HepG2 (cell line): ENCODE data around the gene SPAG8. TPM values are rescaled to one million over a fixed set of nuclear protein-coding genes. Genes with fewer than 3 reads are reported as not detected.

Experiments
- ADNP ChIP-seq: sonication (generic); formaldehyde crosslinking; IDR thresholded peaks from 2 replicates; pipeline ENCODE4 v1.4.0; 2020; ENCODE audit warnings: missing genetic modification reagents
- CCDC6 ChIP-seq: sonication (generic); formaldehyde crosslinking; IDR thresholded peaks from 2 replicates; pipeline ENCODE4 v1.8.1; 2022; ENCODE audit warnings: mild to moderate bottlenecking, missing genetic modification reagents, moderate library complexity
- DNMT1 ChIP-seq: sonication (generic); formaldehyde crosslinking; IDR thresholded peaks from 2 replicates; pipeline ENCODE4 v1.5.1; 2020; ENCODE audit warnings: mild to moderate bottlenecking, missing genetic modification reagents
- ELF4 ChIP-seq: sonication (generic); formaldehyde crosslinking; IDR thresholded peaks from 2 replicates; pipeline ENCODE4 v1.5.0; 2020; ENCODE audit warnings: missing genetic modification reagents, mild to moderate bottlenecking, moderate library complexity, borderline replicate concordance
- GATA4 ChIP-seq: sonication (generic); IDR thresholded peaks from 2 replicates; pipeline ENCODE4 v1.6.1; 2016; ENCODE audit warnings: antibody characterized with exemption, low read depth, borderline replicate concordance
- HOXD1 ChIP-seq: sonication (generic); formaldehyde crosslinking; IDR thresholded peaks from 2 replicates; pipeline ENCODE4 v1.5.0; 2020; ENCODE audit warnings: missing genetic modification reagents
- KAT8 ChIP-seq: IDR thresholded peaks from 2 replicates; pipeline ENCODE4 v1.6.1; 2016; ENCODE audit warnings: missing genetic modification reagents, missing compliant biosample characterization
- MEIS2 ChIP-seq: sonication (generic); formaldehyde crosslinking; IDR thresholded peaks from 2 replicates; pipeline ENCODE4 v1.9.0; 2021; ENCODE audit warnings: mild to moderate bottlenecking, missing genetic modification reagents
- NFATC3 ChIP-seq: sonication (generic); formaldehyde crosslinking; IDR thresholded peaks from 2 replicates; pipeline ENCODE4 v1.5.1; 2020; ENCODE audit warnings: mild to moderate bottlenecking, missing genetic modification reagents
- NFE2L1 ChIP-seq: sonication (generic); formaldehyde crosslinking; IDR thresholded peaks from 2 replicates; pipeline ENCODE4 v1.4.0; 2020; ENCODE audit warnings: missing genetic modification reagents, mild to moderate bottlenecking, borderline replicate concordance
- PCBP2 ChIP-seq: fragments of 200-400 bp; formaldehyde crosslinking; optimal IDR thresholded peaks from 2 replicates; pipeline ENCODE3; 2018; ENCODE audit warnings: low read length, low read depth; ENCODE audit not compliant: poor library complexity, severe bottlenecking
- PHF8 ChIP-seq: sonication (generic); formaldehyde crosslinking; IDR thresholded peaks from 2 replicates; pipeline ENCODE4 v1.5.0; 2020; ENCODE audit warnings: missing genetic modification reagents
- RFXANK ChIP-seq: IDR thresholded peaks from 2 replicates; pipeline ENCODE4 v1.6.1; 2016
- STAT5B ChIP-seq: sonication (generic); formaldehyde crosslinking; IDR thresholded peaks from 2 replicates; pipeline ENCODE4 v1.4.0; 2020; ENCODE audit warnings: missing genetic modification reagents
- TARDBP ChIP-seq: sonication (generic); formaldehyde crosslinking; IDR thresholded peaks from 2 replicates; pipeline ENCODE4 v1.8.0; 2022; ENCODE audit warnings: mild to moderate bottlenecking, missing genetic modification reagents
- THAP11 ChIP-seq: IDR thresholded peaks from 2 replicates; pipeline ENCODE4 v1.6.1; 2016; ENCODE audit warnings: missing biosample characterization, missing genetic modification reagents
- XRCC5 ChIP-seq: fragments of 200-400 bp; formaldehyde crosslinking; optimal IDR thresholded peaks from 2 replicates; pipeline ENCODE3; 2017; ENCODE audit warnings: mild to moderate bottlenecking, low read length
- ZFX ChIP-seq: sonication (generic); formaldehyde crosslinking; IDR thresholded peaks from 2 replicates; pipeline ENCODE4 v1.4.0; 2020; ENCODE audit warnings: mild to moderate bottlenecking, low read depth, missing genetic modification reagents, moderate library complexity
- ZNF20 ChIP-seq: sonication (generic); formaldehyde crosslinking; IDR thresholded peaks from 2 replicates; pipeline ENCODE4 v1.4.0; 2020; ENCODE audit warnings: mild to moderate bottlenecking, moderate library complexity, missing genetic modification reagents
- ZNF501 ChIP-seq: sonication (generic); formaldehyde crosslinking; IDR thresholded peaks from 2 replicates; pipeline ENCODE4 v1.5.1; 2020; ENCODE audit warnings: mild to moderate bottlenecking, moderate library complexity, missing genetic modification reagents
- ZNF782 ChIP-seq: sonication (generic); formaldehyde crosslinking; IDR thresholded peaks from 2 replicates; pipeline ENCODE4 v1.4.0; 2020; ENCODE audit warnings: missing genetic modification reagents, mild to moderate bottlenecking, borderline replicate concordance
- ZNF792 ChIP-seq: IDR thresholded peaks from 2 replicates; pipeline ENCODE4 v1.6.1; 2016
- ZSCAN9 ChIP-seq: IDR thresholded peaks from 2 replicates; pipeline ENCODE4 v1.6.1; 2016; ENCODE audit warnings: borderline replicate concordance
- polyA plus RNA-seq, 8 experiments: library from polyadenylated mRNA; depleted of rRNA in 3 of 8; stranded (reverse) in 7 of 8; unstranded in 1 of 8; fragments of >200 nt; fragmentation: Illumina TruSeq in 4 of 8; extraction: Trizol in 4 of 8; gene quantifications; 2 replicates each; pipeline versions ENCODE4 v1.2.1 to v1.2.3, GENCODE V29; 2011 to 2016; ENCODE audit warnings: low read depth in 4 of 8, missing spikeins in 1 of 8, mixed read lengths in 1 of 8; ENCODE audit not compliant: insufficient read depth in 1 of 8
- total RNA-seq, 5 experiments: library from RNA; depleted of rRNA; stranded (reverse); fragments of >200 nt; fragmentation: Illumina TruSeq; extraction: Trizol; gene quantifications; 2 replicates each; pipeline ENCODE4 v1.2.3, GENCODE V29; 2016; ENCODE audit warnings: low read depth in 1 of 5
- TF ChIP-seq, protein P1 (sequence below): sonication (generic); formaldehyde crosslinking; IDR thresholded peaks from 2 replicates; pipeline ENCODE4; 2020; ENCODE audit warnings: missing genetic modification reagents, mild to moderate bottlenecking, borderline replicate concordance
- TF ChIP-seq, protein P2 (sequence below): sonication (generic); formaldehyde crosslinking; IDR thresholded peaks from 2 replicates; pipeline ENCODE4 v1.4.0; 2020; ENCODE audit warnings: missing genetic modification reagents
- TF ChIP-seq, protein P3 (sequence below): conservative IDR thresholded peaks from 2 replicates; pipeline ENCODE4 v1.6.1; 2018; ENCODE audit warnings: missing genetic modification reagents

SPAG8 gene
- total and polyA plus RNA-seq, 2 of the 13 experiments (the other 11 are each of a cell fraction or from before 2014, with no cell fraction given), result 0.18 to 0.27 TPM

DNA sequence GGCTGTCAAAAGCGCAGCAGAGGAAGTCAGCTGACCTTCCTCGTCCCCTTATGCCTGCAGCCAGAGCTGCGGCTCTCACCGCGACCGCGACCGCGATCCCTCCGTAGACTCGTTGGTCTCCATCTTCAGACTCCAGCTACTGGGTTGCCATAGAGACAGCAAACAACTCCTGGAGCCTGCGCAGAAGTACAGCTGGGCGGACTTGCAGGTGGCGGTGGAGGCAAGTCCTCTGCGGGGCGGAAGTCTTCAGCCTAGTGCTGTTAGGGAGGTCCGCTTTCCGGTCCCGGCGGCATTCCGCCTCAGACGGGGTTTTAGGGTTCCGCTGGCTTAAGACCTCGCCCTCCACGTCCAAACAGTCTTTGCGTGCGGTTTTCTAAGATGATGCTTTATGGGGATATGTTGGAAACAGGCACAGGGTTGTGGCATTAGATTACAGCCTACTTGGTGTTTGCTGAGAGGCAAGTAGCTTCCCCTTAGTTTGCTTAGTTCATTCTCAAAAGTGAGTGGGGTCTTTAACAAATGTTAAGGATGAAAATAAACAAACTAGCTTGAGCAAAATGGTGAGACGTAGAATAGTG lies at the start of gene SPAG8 (continued):
- TF ChIP-seq, protein P1, sequence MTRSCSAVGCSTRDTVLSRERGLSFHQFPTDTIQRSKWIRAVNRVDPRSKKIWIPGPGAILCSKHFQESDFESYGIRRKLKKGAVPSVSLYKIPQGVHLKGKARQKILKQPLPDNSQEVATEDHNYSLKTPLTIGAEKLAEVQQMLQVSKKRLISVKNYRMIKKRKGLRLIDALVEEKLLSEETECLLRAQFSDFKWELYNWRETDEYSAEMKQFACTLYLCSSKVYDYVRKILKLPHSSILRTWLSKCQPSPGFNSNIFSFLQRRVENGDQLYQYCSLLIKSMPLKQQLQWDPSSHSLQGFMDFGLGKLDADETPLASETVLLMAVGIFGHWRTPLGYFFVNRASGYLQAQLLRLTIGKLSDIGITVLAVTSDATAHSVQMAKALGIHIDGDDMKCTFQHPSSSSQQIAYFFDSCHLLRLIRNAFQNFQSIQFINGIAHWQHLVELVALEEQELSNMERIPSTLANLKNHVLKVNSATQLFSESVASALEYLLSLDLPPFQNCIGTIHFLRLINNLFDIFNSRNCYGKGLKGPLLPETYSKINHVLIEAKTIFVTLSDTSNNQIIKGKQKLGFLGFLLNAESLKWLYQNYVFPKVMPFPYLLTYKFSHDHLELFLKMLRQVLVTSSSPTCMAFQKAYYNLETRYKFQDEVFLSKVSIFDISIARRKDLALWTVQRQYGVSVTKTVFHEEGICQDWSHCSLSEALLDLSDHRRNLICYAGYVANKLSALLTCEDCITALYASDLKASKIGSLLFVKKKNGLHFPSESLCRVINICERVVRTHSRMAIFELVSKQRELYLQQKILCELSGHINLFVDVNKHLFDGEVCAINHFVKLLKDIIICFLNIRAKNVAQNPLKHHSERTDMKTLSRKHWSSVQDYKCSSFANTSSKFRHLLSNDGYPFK (CRISPR knock-in tag), result peak; percentile 93
- no peak for TF ChIP-seq NFATC3 (CRISPR knock-in tag)
- no peak for TF ChIP-seq NFE2L1 (CRISPR knock-in tag)
- TF ChIP-seq ELF4 (CRISPR knock-in tag), result 0 out of 2 replicates have a peak, but pooled peaks have one; percentile 26
- TF ChIP-seq ZNF792 (CRISPR knock-in tag), result peak; percentile 43; the same call in 1 of the 2 replicates
- peak; percentile 77; the same call in 1 of the 2 replicates for TF ChIP-seq RFXANK
- no peak for TF ChIP-seq ADNP
- TF ChIP-seq DNMT1 (CRISPR knock-in tag), result no peak
- peak; percentile 32; the same call in 1 of the 2 replicates for TF ChIP-seq PHF8 (CRISPR knock-in tag)
- TF ChIP-seq, protein P2, sequence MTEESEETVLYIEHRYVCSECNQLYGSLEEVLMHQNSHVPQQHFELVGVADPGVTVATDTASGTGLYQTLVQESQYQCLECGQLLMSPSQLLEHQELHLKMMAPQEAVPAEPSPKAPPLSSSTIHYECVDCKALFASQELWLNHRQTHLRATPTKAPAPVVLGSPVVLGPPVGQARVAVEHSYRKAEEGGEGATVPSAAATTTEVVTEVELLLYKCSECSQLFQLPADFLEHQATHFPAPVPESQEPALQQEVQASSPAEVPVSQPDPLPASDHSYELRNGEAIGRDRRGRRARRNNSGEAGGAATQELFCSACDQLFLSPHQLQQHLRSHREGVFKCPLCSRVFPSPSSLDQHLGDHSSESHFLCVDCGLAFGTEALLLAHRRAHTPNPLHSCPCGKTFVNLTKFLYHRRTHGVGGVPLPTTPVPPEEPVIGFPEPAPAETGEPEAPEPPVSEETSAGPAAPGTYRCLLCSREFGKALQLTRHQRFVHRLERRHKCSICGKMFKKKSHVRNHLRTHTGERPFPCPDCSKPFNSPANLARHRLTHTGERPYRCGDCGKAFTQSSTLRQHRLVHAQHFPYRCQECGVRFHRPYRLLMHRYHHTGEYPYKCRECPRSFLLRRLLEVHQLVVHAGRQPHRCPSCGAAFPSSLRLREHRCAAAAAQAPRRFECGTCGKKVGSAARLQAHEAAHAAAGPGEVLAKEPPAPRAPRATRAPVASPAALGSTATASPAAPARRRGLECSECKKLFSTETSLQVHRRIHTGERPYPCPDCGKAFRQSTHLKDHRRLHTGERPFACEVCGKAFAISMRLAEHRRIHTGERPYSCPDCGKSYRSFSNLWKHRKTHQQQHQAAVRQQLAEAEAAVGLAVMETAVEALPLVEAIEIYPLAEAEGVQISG (CRISPR knock-in tag), result peak; percentile 94
- TF ChIP-seq STAT5B (CRISPR knock-in tag), result 0 out of 2 replicates have a peak, but pooled peaks have one; percentile 44
- 0 out of 2 replicates have a peak, but pooled peaks have one; percentile 26 for TF ChIP-seq ZSCAN9 (CRISPR knock-in tag)
- TF ChIP-seq KAT8, result peak; percentile 93
- no peak for TF ChIP-seq GATA4
- TF ChIP-seq MEIS2 (CRISPR knock-in tag), result 0 out of 2 replicates have a peak, but pooled peaks have one; percentile 8
- peak; percentile 71; the same call in 1 of the 2 replicates for TF ChIP-seq ZNF501 (CRISPR knock-in tag)
- TF ChIP-seq CCDC6, result no peak
- no peak; the same call in 1 of the 2 replicates for TF ChIP-seq ZNF782 (CRISPR knock-in tag)
- TF ChIP-seq ZNF20 (CRISPR knock-in tag), result no peak
- TF ChIP-seq TARDBP (CRISPR knock-in tag), result peak; percentile 83
- TF ChIP-seq ZFX (CRISPR knock-in tag), result peak; percentile 38; the same call in 1 of the 2 replicates
- TF ChIP-seq THAP11, result peak; percentile 92
- TF ChIP-seq PCBP2, result no peak
- peak; percentile 90 for TF ChIP-seq XRCC5
- TF ChIP-seq, protein P3, sequence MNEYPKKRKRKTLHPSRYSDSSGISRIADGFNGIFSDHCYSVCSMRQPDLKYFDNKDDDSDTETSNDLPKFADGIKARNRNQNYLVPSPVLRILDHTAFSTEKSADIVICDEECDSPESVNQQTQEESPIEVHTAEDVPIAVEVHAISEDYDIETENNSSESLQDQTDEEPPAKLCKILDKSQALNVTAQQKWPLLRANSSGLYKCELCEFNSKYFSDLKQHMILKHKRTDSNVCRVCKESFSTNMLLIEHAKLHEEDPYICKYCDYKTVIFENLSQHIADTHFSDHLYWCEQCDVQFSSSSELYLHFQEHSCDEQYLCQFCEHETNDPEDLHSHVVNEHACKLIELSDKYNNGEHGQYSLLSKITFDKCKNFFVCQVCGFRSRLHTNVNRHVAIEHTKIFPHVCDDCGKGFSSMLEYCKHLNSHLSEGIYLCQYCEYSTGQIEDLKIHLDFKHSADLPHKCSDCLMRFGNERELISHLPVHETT, result 0 out of 2 replicates have a peak, but pooled peaks have one; percentile 59
- no peak for TF ChIP-seq HOXD1 (CRISPR knock-in tag)
